GF-D8 (cell line): ENCODE results near the gene CXCL6.

Experiments
- DNase-seq: peaks from one replicate; lab custom pipeline; 2025; lab: John Stamatoyannopoulos, UW

Gene CXCL6

GRCh38 chr4:73868206-73869129, 32.0 kb downstream of the CXCL6 start:
- DNase-seq: no peak

- DNase-seq: no peak
Measured at GRCh38 chr4:73869130-73870055, 32.9 kb downstream of the CXCL6 start, which contains the start of gene CXCL1. TSS of gene CXCL1 (plus strand) at chr4:73869393. CDS start at chr4:73869471, 78 bp downstream.

DNA sequence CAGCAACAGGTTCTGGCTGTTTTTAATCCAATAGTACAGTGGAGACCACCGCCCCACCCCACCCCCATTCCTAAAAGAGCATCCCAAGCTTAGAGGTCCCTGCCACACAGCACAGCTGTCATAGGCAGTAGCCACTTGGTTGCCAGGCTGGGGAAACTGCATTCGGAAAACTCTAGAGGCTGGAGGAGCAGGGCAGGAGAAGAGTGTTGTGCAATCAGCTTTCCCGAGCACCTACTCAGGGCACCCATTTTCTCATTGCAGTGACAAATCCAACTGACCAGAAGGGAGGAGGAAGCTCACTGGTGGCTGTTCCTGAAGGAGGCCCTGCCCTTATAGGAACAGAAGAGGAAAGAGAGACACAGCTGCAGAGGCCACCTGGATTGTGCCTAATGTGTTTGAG, 33.8 kb downstream of the CXCL6 start:
- DNase-seq: no peak

- no peak for DNase-seq
Measured at GRCh38 chr4:73870768-73871167, 34.3 kb downstream of the CXCL6 start.

DNA sequence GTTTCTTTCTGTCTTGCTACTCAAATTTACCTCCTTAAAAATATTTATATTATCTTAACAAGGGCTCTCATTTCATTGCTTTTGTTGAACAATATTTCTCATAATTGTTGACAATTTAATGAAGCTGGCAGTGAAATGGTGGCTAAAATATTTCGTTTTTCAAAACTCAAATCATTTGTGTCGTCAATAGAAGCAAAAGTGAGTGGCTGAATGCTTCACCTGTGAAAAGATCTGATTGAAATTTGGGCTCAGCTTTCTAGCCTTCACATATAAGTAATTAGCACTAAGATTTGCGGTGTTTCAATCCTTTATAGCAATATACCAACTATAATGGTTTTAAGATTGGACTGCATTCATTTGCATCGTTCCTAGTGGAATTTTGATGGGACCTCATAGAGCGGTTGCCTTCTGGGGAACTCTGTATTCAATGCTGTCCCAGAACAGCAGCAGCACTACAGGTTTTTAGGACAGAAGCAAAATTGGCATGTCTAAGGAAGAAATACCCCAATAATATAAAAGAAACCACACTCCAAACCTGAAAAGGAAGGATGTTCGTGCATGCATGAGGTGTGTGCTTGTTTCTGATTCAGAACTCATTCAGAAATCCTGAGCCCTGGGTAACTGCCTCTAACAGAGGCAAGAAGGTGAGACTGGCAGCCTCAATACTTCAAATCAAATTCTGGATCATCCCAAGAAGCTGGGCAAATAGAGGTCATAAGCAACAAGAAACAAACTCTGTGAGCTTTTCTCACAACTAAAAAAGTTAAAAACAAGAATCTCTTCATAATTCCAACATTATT, 35.2 kb downstream of the CXCL6 start:
- DNase-seq: no peak

DNA sequence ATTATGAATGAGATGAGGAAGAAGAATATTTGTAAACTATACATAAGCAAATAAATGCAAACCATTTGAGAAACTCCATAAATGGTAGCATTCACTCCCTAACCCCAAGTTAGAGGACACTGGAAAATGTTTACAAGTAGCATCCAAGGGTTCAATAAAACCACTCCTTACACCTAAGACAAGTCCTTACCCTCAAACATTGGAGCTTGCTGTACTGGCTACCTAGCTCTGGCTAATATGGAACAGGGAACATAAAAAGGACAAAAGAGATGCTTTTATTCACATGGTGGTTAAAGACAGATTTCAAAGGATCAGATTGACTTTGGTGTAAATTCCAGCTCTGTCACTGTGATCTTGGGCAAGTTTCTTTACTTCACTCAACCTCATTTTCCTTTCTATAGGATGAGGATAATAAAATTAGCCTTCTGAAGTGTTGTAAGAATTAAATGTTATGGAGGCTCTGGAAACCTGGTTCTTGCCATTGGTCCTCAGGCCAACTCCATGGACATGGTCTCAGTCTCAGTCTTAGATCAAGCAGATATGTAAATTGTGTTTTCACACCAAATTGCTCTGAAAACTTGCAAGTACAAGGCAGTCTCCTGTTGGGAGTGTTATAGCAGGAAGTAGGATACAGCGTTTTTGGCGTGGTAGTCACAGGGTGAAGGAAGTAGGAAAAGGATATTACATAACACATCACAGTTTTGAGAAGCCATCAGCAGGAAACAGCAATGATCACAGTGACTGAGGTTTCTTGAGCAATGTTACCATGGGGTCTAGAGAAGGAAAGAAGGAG, 36.0 kb downstream of the CXCL6 start:
- DNase-seq: peak; percentile 91

DNA sequence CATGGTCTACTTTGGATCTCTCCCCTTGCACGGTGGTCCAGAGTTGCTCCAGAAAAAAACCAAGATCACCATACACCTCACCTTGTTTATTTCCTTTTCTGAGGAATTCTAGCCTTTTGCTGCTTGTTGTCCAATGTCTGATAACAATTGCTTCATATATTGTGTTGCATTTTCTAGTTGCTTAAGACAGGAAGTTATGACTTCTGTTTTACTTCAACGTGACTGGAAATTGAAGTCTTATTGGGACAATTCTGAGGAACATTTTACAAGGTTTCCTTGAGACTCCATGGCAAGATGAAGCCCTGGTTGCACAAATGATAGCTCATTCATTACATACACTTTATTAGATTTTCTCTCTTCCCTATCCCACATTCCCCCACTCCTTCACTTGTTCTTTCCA, 37.9 kb downstream of the CXCL6 start:
- DNase-seq: peak; percentile 5

- no peak for DNase-seq
Measured at GRCh38 chr4:73875401-73875800, 38.9 kb downstream of the CXCL6 start.

DNA sequence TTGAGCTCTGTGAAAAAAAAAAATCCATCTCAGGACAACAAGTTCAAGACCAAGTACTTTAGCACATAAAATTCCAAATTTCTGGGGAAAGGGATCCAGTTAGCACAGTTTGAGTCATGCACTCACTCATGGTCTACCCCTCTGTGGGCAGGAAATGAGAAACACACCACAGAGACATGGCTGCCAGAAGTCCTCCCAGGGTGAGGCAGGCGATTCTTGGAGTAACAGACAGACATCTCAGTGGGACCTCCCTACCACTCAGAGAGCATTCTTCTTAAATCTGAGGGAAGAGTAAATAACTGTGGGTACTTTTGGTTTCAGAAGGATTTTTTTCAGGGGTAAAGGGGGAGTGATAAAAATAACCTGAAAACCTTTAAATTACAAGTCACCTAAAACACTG, 46.8 kb downstream of the CXCL6 start:
- DNase-seq: no peak

- DNase-seq: no peak
Measured at GRCh38 chr4:73885574-73886267, 49.2 kb downstream of the CXCL6 start.
